ENCODE results near the gene PDE6B. TPM values are rescaled to one million over a fixed set of nuclear protein-coding genes. Genes with fewer than 3 reads are reported as not detected.
"Not testable (repeated sequence)": the region's sequence is repeated elsewhere in the genome, so short reads cannot be mapped to it uniquely, and the experiment has no call there.

PDE6B gene
- total RNA-seq, 1 donor from 2014 or later: 3.9 TPM

DNA sequence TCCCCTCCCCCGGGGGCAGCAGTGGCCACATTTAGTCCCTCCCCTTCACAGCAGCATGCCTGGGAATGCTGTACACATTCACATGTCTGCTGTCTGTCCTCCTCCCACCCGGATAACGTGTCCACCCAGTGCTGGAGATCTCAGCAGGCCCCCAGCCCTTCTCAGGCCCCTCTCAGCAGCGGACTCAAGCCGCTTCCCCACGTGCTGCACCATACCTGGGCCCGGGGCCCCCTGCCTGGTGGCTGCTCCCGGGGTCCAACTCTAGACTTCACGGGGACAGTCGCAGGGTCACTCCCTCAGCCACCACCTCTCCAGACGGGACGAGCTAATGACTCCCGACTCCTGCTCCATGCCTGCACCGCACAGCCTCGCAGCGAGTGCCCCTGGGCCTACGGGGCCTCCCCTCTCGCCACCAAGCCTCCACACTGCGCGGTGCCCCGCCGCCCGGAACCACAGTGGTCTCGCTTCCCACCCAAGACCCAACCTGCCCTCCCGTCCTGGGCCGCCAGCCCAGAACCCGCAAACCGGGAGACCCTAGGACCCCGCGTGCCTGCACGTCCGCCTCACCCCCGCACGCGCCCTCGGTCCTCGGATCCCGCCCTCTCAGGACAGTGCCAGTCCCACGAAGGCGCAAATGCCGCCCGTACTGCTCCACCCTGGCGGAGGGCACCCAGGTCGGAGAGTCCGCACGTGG, 79.0 kb downstream of the PDE6B start:
- DNase-seq (ENCODE audit: low read depth, low spot score): no peak

DNA sequence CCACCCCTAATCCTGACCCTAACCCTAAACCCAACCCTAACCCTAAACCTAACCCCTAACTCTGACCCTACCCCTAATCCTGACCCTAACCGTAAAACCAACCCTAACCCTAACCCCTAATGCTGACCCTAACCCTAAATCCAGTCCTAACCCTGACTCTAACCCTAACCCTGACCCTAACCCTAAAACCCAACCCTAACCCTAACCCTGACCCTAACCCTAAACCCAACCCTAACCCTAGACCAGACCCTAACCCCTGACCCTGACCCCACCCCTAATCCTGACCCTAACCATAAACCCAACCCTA, 79.6 kb downstream of the PDE6B start:
- no peak for DNase-seq (ENCODE audit: low read depth, low spot score)

DNA sequence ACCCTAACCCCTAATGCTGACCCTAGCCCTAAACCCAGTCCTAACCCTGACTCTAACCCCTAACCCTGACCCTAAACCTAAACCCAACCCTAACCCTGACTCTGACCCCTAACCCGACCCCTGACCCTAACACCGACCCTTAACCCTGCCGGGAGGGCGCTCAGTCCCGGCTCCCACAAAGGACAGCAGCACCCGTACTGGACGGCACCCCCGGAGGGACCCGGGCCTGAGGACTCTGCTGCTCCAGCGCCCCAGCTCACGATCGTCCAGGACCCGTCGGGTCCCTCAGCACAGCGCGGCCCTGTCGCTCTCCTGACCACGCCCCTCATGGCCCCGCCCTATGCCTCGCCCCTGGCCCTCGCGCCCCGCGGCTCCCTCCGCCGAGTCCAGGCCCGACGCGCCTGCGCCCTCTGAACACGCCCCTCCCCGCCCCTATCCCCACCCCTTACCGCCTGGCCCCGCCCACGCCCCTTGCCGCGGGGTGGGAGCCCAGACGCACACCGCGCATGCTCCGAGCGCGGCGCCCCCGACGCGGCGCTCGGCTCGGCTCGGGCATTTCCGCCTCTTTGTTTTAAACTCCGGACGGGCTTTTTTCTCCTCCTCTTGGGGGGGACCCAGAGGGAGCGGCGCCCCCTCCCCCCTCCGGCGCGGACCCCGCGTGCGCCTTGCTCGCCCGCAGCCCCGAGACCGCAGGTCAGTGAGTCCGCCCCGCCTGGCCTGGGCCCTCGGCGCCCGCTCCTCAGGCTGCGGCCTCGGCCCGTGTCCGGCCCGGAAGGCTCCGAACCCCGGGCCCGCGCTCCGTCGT, 80.1 kb downstream of the PDE6B start, which contains the start of gene PCGF3:
Gene PCGF3 (plus strand): TSS at position 555 of the 805 bp plus-strand sequence. CDS start 27,849 bp downstream, outside the sequence.
- DNase-seq (ENCODE audit: low read depth, low spot score): peak; percentile 81

DNA sequence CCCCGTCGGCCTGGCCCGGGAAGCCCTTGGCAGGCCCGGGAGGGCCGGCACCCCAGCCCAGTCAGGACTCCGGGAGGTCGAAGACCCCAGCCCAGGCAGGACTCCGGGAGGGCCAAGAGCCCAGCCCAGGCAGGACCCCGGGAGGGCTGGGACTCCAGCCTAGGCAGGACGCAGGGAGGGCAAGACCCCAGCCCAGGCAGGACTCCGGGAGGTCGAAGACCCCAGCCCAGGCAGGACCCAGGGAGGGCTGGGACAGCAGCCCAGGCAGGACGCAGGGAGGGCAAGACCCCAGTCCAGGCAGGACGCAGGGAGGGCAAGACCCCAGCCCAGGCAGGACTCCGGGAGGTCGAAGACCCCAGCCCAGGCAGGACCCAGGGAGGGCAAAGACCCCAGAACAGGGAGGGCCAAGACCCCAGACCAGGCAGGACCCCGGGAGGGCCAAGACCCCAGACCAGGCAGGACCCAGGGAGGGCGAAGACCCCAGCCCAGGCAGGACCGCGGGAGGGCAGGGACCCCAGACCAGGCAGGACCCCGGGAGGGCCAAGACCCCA, 80.8 kb downstream of the PDE6B start:
- not testable (repeated sequence) for DNase-seq (ENCODE audit: low read depth, low spot score)

DNA sequence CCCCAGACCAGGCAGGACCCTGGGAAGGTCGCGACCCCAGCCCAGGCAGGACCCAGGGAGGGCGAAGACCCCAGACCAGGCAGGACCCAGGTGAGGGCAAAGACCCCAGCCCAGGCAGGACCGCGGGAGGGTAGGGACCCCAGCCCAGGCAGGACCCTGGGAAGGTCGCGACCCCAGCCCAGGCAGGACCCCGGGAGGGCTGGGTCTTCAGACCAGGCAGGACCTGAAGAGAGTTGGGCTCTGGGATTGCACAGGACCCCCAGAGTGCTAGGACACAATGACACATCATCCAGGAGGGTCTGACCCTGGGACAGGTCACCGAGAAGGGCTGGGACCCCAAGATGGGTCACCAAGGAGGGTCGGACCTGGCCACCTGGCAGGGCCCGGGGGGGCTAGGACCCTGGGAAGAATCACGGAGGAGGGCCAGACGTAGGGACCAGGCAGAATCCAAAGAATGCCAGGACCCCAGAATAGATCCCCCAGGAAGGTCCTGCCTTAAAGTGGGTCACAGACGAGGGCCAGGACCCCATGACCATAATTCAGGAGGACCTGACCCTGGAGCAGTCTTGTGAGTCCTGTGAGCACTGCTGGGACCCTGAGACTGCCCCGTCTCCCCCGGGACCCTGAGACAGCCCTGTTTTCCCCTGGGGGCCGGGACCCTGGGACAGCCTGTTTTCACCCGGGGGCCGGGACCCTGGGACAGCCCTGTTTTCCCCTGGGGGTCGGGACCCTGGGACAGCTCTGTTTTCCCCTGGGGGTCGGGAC, 81.6 kb downstream of the PDE6B start:
- no peak for DNase-seq (ENCODE audit: low read depth, low spot score)

DNA sequence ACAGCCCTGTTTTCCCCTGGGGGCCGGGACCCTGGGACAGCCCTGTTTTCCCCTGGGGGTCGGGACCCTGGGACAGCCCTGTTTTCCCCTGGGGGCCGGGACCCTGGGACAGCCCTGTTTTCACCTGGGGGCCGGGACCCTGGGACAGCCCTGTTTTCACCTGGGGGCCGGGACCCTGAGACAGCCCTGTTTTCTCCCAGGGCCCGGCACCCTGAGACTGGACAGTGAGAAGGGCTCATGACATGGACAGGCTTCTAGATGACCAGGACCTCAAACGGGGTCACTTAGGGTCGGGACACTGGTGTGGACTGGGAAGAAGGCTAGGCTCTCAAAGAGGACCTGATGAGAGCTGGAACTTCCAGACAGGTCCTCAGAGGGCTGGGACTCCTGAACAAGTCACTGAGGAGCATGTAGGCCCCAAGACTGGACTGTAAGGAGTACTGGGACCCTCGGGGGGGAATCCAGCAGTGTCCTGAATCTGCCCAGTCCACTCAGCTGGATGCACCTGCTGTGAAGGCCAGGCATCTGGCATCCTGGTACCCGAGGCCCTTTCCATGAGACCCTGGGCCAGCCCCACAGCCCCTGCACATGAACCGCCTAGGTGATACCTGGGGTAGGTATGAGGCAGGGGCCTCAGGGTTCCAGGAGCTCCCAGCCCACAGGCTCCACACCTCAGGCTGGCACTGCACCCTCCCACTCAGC, 82.7 kb downstream of the PDE6B start:
- no peak for DNase-seq (ENCODE audit: low read depth, low spot score)

DNA sequence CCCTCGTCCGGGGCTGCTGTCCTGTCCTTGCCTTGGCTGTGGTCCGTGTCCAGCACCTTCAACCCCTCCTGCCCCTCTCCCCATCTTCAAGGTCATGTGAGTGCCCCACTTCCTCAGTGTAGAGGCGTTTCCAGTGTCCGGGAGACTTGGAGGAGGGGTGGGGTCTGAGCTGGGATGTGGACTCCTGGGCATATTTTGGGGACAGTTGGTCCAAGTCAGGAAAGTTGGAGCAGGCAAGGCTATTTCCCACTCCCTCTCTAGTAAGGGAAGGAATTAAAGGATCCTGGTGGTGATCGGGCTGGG, 83.2 kb downstream of the PDE6B start:
- DNase-seq (ENCODE audit: low read depth, low spot score): no peak

DNA sequence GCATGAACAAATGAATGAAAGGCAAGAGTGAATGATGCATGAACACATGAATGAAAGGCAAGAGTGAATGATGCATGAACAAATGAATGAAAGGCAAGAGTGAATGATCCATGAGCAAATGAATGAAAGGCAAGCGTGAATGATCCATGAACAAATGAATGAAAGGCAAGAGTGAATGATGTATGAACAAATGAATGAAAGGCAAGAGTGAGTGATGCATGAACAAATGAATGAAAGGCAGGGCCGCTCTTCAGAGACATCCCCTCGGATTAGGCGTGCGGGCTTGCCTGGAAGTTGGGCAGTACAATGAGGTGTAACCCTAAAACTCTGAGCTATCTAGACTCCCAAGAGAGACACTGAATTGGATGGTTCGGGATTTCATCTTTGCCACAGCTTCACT, 84.0 kb downstream of the PDE6B start:
- no peak for DNase-seq (ENCODE audit: low read depth, low spot score)

DNA sequence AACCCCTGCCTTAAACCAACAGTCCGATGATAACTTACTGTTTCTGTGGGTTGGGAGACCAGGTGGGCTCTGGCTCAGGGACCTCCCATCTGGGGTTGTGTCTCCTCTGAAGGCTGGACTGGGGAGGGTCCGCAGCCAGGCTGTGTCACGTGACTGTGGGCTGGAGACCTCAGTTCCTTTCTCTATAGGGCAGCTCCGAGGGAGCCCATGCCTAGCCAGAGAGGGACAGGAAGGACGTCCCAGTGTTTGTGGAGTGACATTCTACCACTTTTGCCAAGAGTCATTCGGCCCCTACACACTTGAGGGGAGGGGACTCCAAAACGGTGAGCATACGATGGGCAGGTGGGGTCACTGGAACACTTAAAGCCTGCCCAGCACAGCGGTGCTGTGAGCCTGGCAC, 84.7 kb downstream of the PDE6B start:
- DNase-seq (ENCODE audit: low read depth, low spot score): no peak

DNA sequence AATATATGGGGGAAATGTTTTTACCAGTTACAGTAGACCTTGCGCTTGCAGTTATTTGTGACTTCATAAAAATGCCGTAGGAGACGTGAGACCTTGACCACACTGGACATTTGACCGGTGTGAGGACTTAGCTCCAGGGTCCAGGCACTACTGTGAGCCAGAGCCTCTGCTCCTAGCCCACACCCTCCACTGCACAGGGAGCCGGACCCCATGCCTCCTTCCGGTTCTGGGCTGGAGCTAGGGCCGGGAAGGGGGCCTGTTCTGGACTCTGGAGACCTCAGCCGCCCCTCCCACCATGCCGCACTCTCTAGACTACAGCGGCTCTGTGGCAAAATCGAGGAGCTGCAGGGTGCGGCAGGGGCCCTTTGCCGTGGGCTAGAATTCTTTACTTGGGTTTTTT, 85.5 kb downstream of the PDE6B start:
- DNase-seq (ENCODE audit: low read depth, low spot score): no peak

DNA sequence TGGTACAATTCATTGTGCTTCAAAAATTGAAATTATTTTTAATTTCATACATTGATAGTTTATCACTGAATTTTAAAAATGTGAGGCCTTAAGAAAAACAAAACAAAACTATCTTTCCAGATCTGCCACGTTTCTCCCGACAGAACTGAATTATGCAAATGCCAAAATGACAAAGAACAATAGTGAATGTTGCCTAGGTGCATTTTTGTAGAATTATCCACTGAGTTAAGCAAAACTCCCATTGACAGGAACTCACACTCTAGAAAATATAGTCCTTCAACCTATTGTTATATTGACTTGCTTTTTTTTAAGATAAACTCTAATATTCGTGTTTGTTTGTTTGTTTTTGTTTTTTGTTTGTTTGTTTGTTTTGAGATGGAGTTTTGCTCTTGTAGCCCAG, 86.7 kb downstream of the PDE6B start:
- DNase-seq (ENCODE audit: low read depth, low spot score): no peak

DNA sequence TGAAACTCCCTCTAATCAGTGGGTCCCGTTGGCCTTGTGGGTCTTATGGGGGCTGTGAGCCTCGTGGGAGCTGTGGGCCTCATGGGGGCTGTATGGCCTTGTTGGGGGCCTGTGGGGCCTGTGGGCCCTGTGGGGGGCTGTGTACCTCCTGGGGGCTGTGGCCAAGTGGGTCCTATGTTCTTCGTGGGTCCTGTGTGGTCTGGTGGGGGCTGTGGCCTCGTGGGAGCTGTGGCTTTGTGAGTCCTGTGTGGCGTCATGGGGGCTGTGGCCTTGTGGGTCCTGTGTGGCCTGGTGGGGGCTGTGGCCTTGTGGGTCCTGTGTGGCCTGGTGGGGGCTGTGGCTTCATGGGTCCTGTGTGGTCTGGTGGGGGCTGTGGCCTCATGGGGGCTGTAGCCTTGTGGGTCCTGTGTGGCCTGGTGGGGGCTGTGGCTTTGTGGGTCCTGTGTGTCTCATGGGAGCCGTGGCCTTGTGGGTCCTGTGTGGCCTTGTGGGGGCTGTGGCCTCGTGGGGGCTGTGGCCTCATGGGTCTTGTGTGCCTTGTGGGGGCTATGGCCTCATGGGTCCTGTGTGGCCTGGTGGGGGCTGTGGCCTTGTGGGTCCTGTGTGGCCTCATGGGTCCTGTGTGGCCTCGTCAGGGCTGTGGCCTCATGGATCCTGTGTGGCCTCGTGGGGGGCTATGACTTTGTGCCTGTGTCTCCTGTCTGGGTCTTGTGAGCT, 87.7 kb downstream of the PDE6B start:
- no peak for DNase-seq (ENCODE audit: low read depth, low spot score)

DNA sequence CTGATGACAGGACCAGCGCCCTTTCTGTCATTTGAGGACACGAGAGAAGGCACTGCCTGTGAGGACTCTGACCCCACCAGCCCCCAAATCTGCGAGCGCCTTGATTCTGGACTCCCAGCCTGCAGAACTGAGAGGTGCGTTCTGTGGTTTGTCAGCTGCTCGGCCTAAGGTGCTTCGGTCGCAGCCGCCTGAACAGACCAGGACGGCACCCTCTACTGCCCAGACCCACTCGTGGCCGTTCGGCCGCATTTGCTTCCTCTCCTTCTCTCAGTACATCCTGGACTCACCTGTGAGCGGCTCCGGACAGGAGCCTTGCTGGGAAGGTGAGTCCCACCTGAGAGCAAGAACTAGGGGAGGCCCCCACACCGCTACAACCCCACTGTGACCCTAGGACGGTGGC, 88.7 kb downstream of the PDE6B start:
- DNase-seq (ENCODE audit: low read depth, low spot score): no peak

DNA sequence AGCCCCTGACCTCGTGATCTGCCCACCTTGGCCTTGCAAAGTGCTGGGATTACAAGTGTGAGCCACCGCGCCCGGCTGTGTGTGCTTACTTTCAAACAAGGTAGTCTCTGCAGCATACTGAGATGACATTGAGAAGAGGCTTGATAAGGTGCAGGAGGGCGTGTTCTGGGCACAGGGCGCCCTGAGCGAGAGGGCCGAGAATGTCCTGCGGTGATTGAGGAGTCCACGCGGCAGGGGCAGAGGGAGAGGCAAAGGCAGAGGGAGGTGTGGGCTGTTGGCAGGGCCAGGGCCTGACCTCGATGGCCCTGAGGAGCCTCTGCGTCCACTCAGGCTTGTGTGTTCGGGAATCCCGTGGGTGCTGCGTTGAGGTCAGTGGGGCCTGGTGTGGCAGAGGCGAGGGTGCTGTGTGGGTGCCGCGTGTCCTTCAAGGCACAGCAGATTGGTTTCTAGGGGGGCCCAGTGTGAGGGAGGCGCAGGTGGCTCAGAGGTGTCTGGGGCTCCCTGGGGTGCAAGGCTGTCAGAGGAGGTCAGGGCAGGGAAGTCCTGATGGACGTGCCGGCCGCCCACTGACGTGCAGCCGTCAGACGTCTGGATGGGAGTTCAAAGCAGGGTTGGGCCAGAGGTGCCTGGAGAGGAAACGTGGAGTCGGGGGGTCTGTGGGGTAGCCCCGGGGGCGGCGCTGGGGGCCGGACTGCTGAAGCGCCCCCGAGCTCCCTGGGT, 92.4 kb downstream of the PDE6B start:
- DNase-seq (ENCODE audit: low read depth, low spot score): no peak

DNA sequence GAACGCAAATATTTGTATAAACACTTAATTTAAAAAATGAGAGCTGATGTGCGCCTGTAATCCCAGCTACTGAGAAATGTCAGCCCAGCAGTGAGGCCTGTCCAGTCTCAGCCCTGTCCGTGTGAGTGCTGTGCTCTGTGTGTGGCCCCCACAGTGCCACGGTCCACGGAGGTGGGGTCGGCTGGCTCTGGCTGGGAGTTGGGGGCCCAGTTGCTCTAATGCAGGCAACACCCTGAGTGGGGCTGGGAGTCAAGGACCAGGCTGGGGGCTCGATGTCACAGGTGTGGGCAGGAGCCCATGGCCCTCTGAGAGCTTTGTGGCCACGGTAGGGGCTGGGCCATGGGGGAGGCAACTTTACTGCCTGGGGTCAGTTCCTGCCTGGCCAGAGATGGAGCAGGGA, 93.1 kb downstream of the PDE6B start:
- DNase-seq (ENCODE audit: low read depth, low spot score): no peak

Other genes with a start within 250 kb of the PDE6B start
- gene ZNF721, start 126.4 kb upstream of the PDE6B start, total RNA-seq: 17.9 and 22.4 TPM in 2 replicates
- gene PIGG, start 126.4 kb upstream of the PDE6B start, total RNA-seq: 46.7 and 46.8 TPM in 2 replicates
- gene TMEM271, start 49.3 kb upstream of the PDE6B start, total RNA-seq: not detected in 2 replicates
- 124 and 276 TPM in 2 replicates for gene ATP5ME, start 48.7 kb downstream of the PDE6B start, total RNA-seq
- gene MYL5, start 49.0 kb downstream of the PDE6B start, total RNA-seq: 6.3 and 13.5 TPM in 2 replicates
- 1.1 and 4.5 TPM in 2 replicates for gene SLC49A3, start 63.6 kb downstream of the PDE6B start, total RNA-seq
- 65.7 and 83.6 TPM in 2 replicates for gene PCGF3, start 80.3 kb downstream of the PDE6B start, total RNA-seq
- 0.13 and 0.14 TPM in 2 replicates for gene CPLX1, start 200.6 kb downstream of the PDE6B start, total RNA-seq